ENCODE results near the gene LPP.

GRCh38 chr3:188496390-188496789 lies 342.4 kb downstream of the LPP start:
- TF ChIP-seq L3MBTL2 (conservative IDR thresholded peaks at IDR 0.05) (no peak), ZNF384 (IDR thresholded peaks at IDR 0.05) (no peak), LEF1 (IDR thresholded peaks at IDR 0.05; ENCODE audit: borderline replicate concordance) (no peak)
